Measurements from ENCODE around the gene TSPAN9. TPM values are rescaled to one million over a fixed set of nuclear protein-coding genes. Genes with fewer than 3 reads are reported as not detected.

Gene TSPAN9
- total and polyA plus RNA-seq, 4 donors, result 17.4 to 62.9 (median 34.2) TPM

DNA sequence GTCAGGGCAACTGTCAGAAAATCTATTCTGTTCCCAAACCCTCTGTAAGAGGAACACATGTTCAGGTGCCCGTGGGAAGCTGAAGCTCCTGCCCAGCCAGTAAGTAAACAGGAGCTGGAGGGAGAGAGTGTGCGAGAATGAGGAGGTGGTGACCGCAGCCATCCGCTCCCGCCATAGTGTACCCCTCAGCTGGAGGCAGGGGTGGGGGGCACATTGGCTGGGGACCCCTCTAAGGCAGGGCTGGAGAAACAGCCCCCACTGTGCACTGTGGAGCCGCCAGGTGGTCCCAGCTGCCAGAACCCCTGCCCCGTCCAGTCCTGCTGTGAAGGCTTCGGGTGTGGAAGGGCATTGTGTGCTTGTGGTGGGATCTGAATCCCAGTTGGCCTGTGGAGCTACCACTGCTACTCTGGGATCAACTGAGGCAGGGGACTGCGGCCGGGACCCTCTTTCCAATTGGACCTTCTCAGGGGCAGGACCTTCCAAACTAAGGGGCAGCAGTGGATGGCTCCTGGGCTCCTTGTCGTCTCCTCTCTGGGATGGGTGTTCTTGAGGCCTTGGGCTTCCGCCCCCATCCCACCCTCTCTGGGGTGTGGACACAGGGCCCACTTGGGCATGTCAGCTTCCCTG, 59.6 kb downstream of the TSPAN9 start:
- Histone ChIP-seq H3K9me3 (ENCODE audit: control insufficient read depth in 4 of 4, low read length in 3 of 4) (no peaks in the 10 kb centered on the region), H3K27me3 (ENCODE audit: control insufficient read depth in 4 of 4, insufficient read depth in 4 of 4, low read length in 3 of 4) (no peaks in the 10 kb centered on the region), H3K4me3 (ENCODE audit: low read depth in 1 of 3, low read length in 3 of 3) (no peak overlapping the region), H3K27ac (ENCODE audit: low read depth in 1 of 2, low read length in 2 of 2) (no peak overlapping the region), H3K36me3 (ENCODE audit: control insufficient read depth in 4 of 4, insufficient read depth in 3 of 4, low read depth in 1 of 4, low read length in 3 of 4) (peaks cover 0 to 2% (median 0%) of the 10 kb centered on the region in 4 donors), H3K4me1 (ENCODE audit: control insufficient read depth in 4 of 4, insufficient read depth in 4 of 4, low read length in 3 of 4) (peaks cover 0 to 52% (median 25%) of the 10 kb centered on the region in 4 donors), H3K9ac (ENCODE audit: low read depth in 1 of 2, low read length in 2 of 2) (no peak overlapping the region)
- no peak for DNase-seq (ENCODE audit: low spot score)
- no peak for TF ChIP-seq REST (IDR thresholded peaks at IDR 0.05)
- TF ChIP-seq EGR1 (IDR thresholded peaks at IDR 0.05; ENCODE audit: low read depth in 2 of 2), result no peak
- TF ChIP-seq HNF4G (IDR thresholded peaks at IDR 0.05), result no peak
- TF ChIP-seq YY1 (IDR thresholded peaks at IDR 0.05), result no peak
- no peak for TF ChIP-seq ZBTB33 (IDR thresholded peaks at IDR 0.05)
- TF ChIP-seq GABPA (IDR thresholded peaks at IDR 0.05 in 1 of 2, conservative IDR thresholded peaks at IDR 0.05 in 1 of 2), result no peak
- TF ChIP-seq CTCF (IDR thresholded peaks at IDR 0.05; ENCODE audit: low read depth, low read length, missing input control), result no peak
- TF ChIP-seq RXRA (IDR thresholded peaks at IDR 0.05), result no peak
- TF ChIP-seq, protein P1, sequence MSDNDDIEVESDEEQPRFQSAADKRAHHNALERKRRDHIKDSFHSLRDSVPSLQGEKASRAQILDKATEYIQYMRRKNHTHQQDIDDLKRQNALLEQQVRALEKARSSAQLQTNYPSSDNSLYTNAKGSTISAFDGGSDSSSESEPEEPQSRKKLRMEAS (IDR thresholded peaks at IDR 0.05), result no peak
- no peak for TF ChIP-seq RAD21 (IDR thresholded peaks at IDR 0.05)
- TF ChIP-seq FOXA2 (IDR thresholded peaks at IDR 0.05), result no peak
- TF ChIP-seq JUND (IDR thresholded peaks at IDR 0.05), result no peak
- TF ChIP-seq SP1 (IDR thresholded peaks at IDR 0.05), result no peak
- no peak for TF ChIP-seq NR2F2 (IDR thresholded peaks at IDR 0.05)
- whole genome bisulfite sequencing, result 91% methylated on average over 12 of the region's 12 CpGs

GRCh38 chr12:3137268-3137781, 60.1 kb downstream of the TSPAN9 start:
- no peak overlapping the region for H3K9ac ChIP-seq (ENCODE audit: low read depth in 1 of 2, low read length in 2 of 2)
- no peaks in the 10 kb centered on the region for H3K9me3 ChIP-seq (ENCODE audit: control insufficient read depth in 4 of 4, low read length in 3 of 4)
- WGBS, result 51% methylated on average over 8 of the region's 8 CpGs
- H3K4me1 ChIP-seq (ENCODE audit: control insufficient read depth in 4 of 4, insufficient read depth in 4 of 4, low read length in 3 of 4), result peaks cover 0 to 52% (median 24%) of the 10 kb centered on the region in 4 donors
- H3K36me3 ChIP-seq (ENCODE audit: control insufficient read depth in 4 of 4, insufficient read depth in 3 of 4, low read depth in 1 of 4, low read length in 3 of 4), result peaks cover 0 to 2% (median 0%) of the 10 kb centered on the region in 4 donors
- DNase-seq (ENCODE audit: low spot score), result no peak
- H3K4me3 ChIP-seq (ENCODE audit: low read depth in 1 of 3, low read length in 3 of 3), result no peak overlapping the region
- H3K27ac ChIP-seq (ENCODE audit: low read depth in 1 of 2, low read length in 2 of 2), result peak overlapping the region in 1 of 2 donors; percentile 8
- TF ChIP-seq JUND (IDR thresholded peaks at IDR 0.05) (no peak), RAD21 (IDR thresholded peaks at IDR 0.05) (no peak), ATF3 (IDR thresholded peaks at IDR 0.05) (no peak), SP1 (IDR thresholded peaks at IDR 0.05) (no peak), GABPA (IDR thresholded peaks at IDR 0.05 in 1 of 2, conservative IDR thresholded peaks at IDR 0.05 in 1 of 2) (no peak), YY1 (IDR thresholded peaks at IDR 0.05) (no peak), HNF4A (conservative IDR thresholded peaks at IDR 0.05) (no peak), HNF4G (IDR thresholded peaks at IDR 0.05) (no peak)
- TF ChIP-seq, protein P1 (IDR thresholded peaks at IDR 0.05), result no peak
- no peaks in the 10 kb centered on the region for H3K27me3 ChIP-seq (ENCODE audit: control insufficient read depth in 4 of 4, insufficient read depth in 4 of 4, low read length in 3 of 4)

Measured in liver (tissue), 9 donors.